Thymus (tissue), 14 donors: ENCODE results near the gene POLD1. TPM values are rescaled to one million over a fixed set of nuclear protein-coding genes. Genes with fewer than 3 reads are reported as not detected.
"Not testable (repeated sequence)": the region's sequence is repeated elsewhere in the genome, so short reads cannot be mapped to it uniquely, and the experiment has no call there.

Experiments used
- DNase-seq, 9 donors: peaks; one replicate each; pipeline ENCODE4 v3.0.0-alpha.2; 2013; ENCODE audit warnings: low spot score in 9 of 9, low read depth in 6 of 9, missing footprints in 1 of 9
- H3K27ac ChIP-seq, 2 donors: one replicate each; pipeline ENCODE4 v1.5.1; 2013; ENCODE audit warnings: control low read depth in 1 of 2, low read depth in 1 of 2, low read length in 1 of 2, mild to moderate bottlenecking in 1 of 2, moderate library complexity in 1 of 2
- H3K27me3 ChIP-seq, 2 donors: one replicate each; pipeline ENCODE4 v1.5.1; 2013; ENCODE audit warnings: low read length in 1 of 2; ENCODE audit not compliant: control insufficient read depth in 2 of 2, insufficient read depth in 1 of 2
- H3K36me3 ChIP-seq, 2 donors: one replicate each; pipeline ENCODE4 v1.5.1; 2013; ENCODE audit warnings: low read length in 1 of 2, mild to moderate bottlenecking in 1 of 2, moderate library complexity in 1 of 2; ENCODE audit not compliant: control insufficient read depth in 2 of 2, insufficient read depth in 2 of 2
- H3K4me1 ChIP-seq, 2 donors: one replicate each; pipeline ENCODE4 v1.5.1; 2013; ENCODE audit warnings: low read length in 2 of 2; ENCODE audit not compliant: control insufficient read depth in 2 of 2, insufficient read depth in 2 of 2
- H3K4me3 ChIP-seq, 2 donors: one replicate each; pipeline ENCODE4 v1.5.1; 2013; ENCODE audit warnings: low read length in 2 of 2, control low read depth in 1 of 2, mild to moderate bottlenecking in 1 of 2
- H3K9me3 ChIP-seq, 2 donors: one replicate each; pipeline ENCODE4 v1.5.1; 2013; ENCODE audit warnings: low read length in 1 of 2, mild to moderate bottlenecking in 1 of 2; ENCODE audit not compliant: control insufficient read depth in 2 of 2, insufficient read depth in 1 of 2
- WGBS: extraction: QIAGEN DNeasy Blood & Tissue Kit; methylation state at CpG from one replicate; pipeline ENCODE4 v1.1.7; 2013; 5-methylcytosine and 5-hydroxymethylcytosine counted together
- long read RNA-seq, 10 donors: transcript quantifications; one replicate each; lab custom pipeline, GENCODE V29; 2026
- polyA plus RNA-seq: library from polyadenylated mRNA; stranded (reverse); fragments of 200-250 nt; gene quantifications from one replicate; pipeline ENCODE4 v1.2.3, GENCODE V29; 2013
- total RNA-seq: library from RNA; stranded (reverse); fragments of 120-200 nt; gene quantifications from one replicate; pipeline ENCODE4 v1.2.4, GENCODE V29; 2013
- donor health status: healthy.

Gene POLD1
- 61.8 TPM for total RNA-seq
- polyA plus RNA-seq = 39.5 TPM
- long read RNA-seq, donor 1, partial matches to known transcripts = 0 of 1 reads
- long read RNA-seq, donor 1, other reads (novel, unspliced or antisense) = 0 of 1 reads
- long read RNA-seq, donor 2, transcript POLD1-201 (27 exons, 3,444 nt) = major isoform, 7 of 24 reads
- long read RNA-seq, donor 2, transcript POLD1-209 (4 exons, 737 nt) = minor isoform, 6 of 24 reads
- long read RNA-seq, donor 2, transcript POLD1-206 (3 exons, 412 nt) = minor isoform, 5 of 24 reads
- long read RNA-seq, donor 2, partial matches to known transcripts = 5 of 24 reads
- long read RNA-seq, donor 2, other reads (novel, unspliced or antisense) = 0 of 24 reads
- long read RNA-seq, donor 3, partial matches to known transcripts = 0 of 9 reads
- long read RNA-seq, donor 3, other reads (novel, unspliced or antisense) = 0 of 9 reads
- long read RNA-seq, donor 4, partial matches to known transcripts = 0 of 2 reads
- long read RNA-seq, donor 4, other reads (novel, unspliced or antisense) = 0 of 2 reads
- long read RNA-seq, donor 5, transcript POLD1-209 (4 exons, 737 nt) = major isoform, 5 of 10 reads
- long read RNA-seq, donor 5, partial matches to known transcripts = 0 of 10 reads
- long read RNA-seq, donor 5, other reads (novel, unspliced or antisense) = 0 of 10 reads
- long read RNA-seq, donor 6, transcript POLD1-201 (27 exons, 3,444 nt) = major isoform, 5 of 10 reads
- long read RNA-seq, donor 6, partial matches to known transcripts = 0 of 10 reads
- long read RNA-seq, donor 6, other reads (novel, unspliced or antisense) = 0 of 10 reads
- long read RNA-seq, donor 7, partial matches to known transcripts = 0 of 7 reads
- long read RNA-seq, donor 7, other reads (novel, unspliced or antisense) = 0 of 7 reads
- long read RNA-seq, donor 8, partial matches to known transcripts = 0 of 2 reads
- long read RNA-seq, donor 8, other reads (novel, unspliced or antisense) = 0 of 2 reads
- long read RNA-seq, donor 9, partial matches to known transcripts = 0 of 2 reads
- long read RNA-seq, donor 9, other reads (novel, unspliced or antisense) = 0 of 2 reads
- long read RNA-seq, donor 10, partial matches to known transcripts = 0 of 2 reads
- long read RNA-seq, donor 10, other reads (novel, unspliced or antisense) = 0 of 2 reads

DNA sequence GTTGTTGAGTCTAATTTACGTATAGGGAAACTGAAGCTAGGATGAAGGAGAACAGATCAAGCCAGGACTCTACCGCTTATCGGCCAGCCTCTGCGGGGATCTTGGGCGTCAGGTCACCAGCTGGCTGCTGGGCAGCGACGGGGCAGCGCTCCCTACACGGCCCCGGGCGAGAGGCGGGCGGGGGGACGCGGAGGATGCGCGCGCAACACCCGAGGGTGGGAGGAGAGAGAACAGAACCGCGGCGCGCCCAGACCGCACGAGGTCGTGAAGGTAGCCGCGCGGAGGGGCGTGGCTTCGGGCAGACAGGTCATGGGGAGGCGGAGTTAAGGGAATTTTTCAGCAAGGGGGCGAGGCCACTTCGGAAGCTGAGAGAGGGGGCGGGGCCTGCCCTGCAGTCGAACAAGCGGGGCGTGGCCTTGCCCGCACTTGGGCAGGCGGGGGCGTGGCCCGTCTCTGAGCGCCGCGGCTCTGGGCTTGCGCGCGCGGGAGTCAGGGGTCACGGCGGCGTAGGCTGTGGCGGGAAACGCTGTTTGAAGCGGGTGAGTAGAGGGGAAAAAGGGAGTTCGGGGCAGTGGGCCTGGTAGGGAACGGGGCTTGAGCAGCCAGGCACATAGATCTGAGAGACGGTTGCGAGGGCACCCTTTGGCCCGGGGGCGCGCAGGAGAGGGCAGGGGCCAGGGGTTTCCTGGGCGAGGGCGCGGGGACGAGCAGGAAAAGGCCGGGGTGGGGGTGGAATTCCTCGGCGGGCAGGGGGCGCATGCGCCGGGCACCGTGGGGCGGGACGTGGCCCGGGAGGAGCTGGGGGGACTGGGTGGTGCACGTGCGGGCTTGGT, at the start of gene POLD1:
TSS of gene POLD1 (plus strand) at position 496 of the 833 bp plus-strand sequence. CDS start 14,505 bp downstream, outside the sequence.
- peaks cover 9 to 16% of the 10 kb centered on the region in 2 donors for H3K4me1 ChIP-seq
- H3K27me3 ChIP-seq = no peaks in the 10 kb centered on the region
- H3K36me3 ChIP-seq = peaks cover 42 to 52% of the 10 kb centered on the region in 2 donors
- DNase-seq = peak; percentile 88 to 99 (median 97)
- WGBS = under 1% methylated on average over 78 of the region's 78 CpGs
- no peaks in the 10 kb centered on the region for H3K9me3 ChIP-seq
- peak within 1 kb of the TSS; percentile 84 to 91 for H3K27ac ChIP-seq
- H3K4me3 ChIP-seq = peak within 1 kb of the TSS; percentile 55 to 68

DNA sequence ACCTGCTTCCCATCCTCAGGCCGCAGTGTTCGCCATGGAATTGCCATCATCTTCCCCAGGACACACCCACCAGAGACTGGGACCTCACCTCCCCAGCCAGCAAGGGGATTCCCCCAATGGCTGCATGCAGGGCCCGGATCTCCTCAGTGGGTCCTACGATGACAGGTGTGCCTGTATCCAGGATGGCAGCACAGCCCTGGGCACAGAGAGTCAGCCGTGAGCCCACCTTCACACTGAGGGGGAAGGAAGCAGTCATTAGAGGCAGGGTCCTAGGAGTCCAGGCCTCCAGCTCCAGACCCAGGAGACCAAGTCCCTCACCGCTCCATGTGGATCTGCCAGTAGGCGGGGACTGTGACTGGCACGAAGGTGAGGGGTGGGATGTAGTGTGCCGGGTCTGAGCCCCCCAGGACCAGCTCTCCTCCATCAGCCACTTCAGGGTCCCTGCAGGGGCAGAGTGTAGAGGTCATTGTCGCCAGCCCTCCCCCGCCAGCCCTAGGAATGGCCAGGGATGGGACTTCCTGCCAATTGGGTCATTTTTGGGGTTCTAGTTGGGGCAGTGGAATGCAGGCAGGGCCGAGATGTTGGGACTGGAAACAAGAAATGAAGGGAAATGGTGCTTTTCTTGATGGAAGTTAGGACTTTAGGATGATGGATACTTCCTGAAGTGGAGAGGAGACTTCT, 49.3 kb upstream of the POLD1 start:
- Histone ChIP-seq H3K4me1 (peaks cover 22 to 33% of the 10 kb centered on the region in 2 donors), H3K27me3 (peaks cover 6 to 45% of the 10 kb centered on the region in 2 donors)
- WGBS = 94% methylated on average over 12 of the region's 12 CpGs

DNA sequence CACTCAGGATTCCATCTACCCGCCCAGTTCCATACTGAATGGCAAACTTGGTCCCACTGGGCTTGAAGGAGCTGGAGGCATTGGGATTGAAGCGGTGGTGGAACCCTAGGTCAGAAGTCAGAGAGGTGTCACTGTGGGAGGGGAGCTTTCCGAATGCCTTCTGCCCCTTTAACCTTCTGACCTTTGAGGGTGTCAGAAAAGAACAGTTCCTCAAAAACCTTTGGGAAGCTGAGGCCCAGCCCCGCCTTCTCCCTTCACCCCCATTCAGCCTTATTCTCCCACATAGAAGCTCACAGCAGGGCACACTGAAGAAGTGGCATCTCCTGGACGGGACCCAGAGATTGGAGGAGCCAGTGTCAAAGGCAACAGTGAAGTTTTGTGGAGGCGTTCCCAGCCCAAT, 47.1 kb upstream of the POLD1 start:
- H3K4me1 ChIP-seq = peaks cover 13 to 21% of the 10 kb centered on the region in 2 donors

More for the DNA sequence above, 49.3 kb upstream of the POLD1 start:
- Histone ChIP-seq H3K4me3 (no peak overlapping the region), H3K36me3 (no peaks in the 10 kb centered on the region), H3K27ac (no peak overlapping the region), H3K9me3 (peaks cover 9 to 18% of the 10 kb centered on the region in 2 donors)
- no peak for DNase-seq

DNA sequence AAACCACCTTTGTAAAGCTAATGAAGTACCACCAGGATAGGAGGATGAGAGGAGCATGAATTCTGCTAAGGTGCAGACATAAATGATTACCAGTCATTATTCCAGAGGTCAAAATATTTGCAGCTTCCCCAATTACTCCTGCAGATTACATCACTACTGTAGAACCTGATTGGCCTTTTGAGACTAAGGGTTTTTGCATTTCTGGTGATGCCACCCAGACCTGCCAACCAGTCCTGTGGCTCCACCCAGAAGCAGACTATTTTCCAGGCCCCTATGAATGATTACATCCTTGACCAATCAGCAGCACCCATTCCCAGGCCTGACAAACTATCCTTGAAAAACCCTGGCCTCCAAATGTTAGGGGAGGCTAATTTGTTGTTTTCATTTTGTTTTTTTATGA, 43.8 kb upstream of the POLD1 start:
- no peak overlapping the region for H3K4me3 ChIP-seq
- no peaks in the 10 kb centered on the region for H3K4me1 ChIP-seq
- no peaks in the 10 kb centered on the region for H3K27me3 ChIP-seq
- peaks cover 0 to 3% of the 10 kb centered on the region in 2 donors for H3K9me3 ChIP-seq
- no peaks in the 10 kb centered on the region for H3K36me3 ChIP-seq
- no peak for DNase-seq
- H3K27ac ChIP-seq = no peak overlapping the region

More for the DNA sequence above, 47.1 kb upstream of the POLD1 start:
- not testable (repeated sequence) for DNase-seq, H3K9me3 ChIP-seq, H3K36me3 ChIP-seq, H3K27ac ChIP-seq, H3K4me3 ChIP-seq
- 94% methylated on average over 6 of the region's 6 CpGs for WGBS
- peaks cover 0 to 28% of the 10 kb centered on the region in 2 donors for H3K27me3 ChIP-seq

DNA sequence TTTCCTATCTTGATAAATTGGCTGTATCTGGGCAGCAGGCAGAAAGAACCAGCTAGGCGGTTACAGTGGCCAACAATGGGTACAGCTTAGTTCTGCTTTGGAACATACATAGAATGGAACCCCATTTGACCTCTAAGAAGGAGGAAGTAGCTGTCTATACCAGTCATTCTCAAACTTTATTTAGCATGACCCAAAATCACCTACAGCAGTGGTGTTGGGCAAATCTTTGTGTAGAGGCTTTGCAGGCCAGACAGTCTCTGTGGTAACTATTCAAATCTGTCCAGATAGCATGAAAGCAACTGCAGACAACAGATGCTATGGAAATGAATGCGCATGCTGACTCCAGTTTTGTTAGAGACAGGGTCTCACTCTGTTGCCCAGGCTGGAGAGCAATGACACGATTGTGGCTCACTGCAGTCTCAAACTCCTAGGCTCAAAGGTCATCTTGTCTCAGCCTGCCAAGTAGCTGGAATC, 43.0 kb upstream of the POLD1 start:
- H3K4me3 ChIP-seq = no peak overlapping the region
- H3K36me3 ChIP-seq = no peaks in the 10 kb centered on the region
- no peak for DNase-seq
- H3K27me3 ChIP-seq = no peaks in the 10 kb centered on the region
- H3K4me1 ChIP-seq = no peaks in the 10 kb centered on the region
- no peak overlapping the region for H3K27ac ChIP-seq
- H3K9me3 ChIP-seq = peaks cover 0 to 3% of the 10 kb centered on the region in 2 donors
- 95% methylated on average over 3 of the region's 3 CpGs for WGBS

DNA sequence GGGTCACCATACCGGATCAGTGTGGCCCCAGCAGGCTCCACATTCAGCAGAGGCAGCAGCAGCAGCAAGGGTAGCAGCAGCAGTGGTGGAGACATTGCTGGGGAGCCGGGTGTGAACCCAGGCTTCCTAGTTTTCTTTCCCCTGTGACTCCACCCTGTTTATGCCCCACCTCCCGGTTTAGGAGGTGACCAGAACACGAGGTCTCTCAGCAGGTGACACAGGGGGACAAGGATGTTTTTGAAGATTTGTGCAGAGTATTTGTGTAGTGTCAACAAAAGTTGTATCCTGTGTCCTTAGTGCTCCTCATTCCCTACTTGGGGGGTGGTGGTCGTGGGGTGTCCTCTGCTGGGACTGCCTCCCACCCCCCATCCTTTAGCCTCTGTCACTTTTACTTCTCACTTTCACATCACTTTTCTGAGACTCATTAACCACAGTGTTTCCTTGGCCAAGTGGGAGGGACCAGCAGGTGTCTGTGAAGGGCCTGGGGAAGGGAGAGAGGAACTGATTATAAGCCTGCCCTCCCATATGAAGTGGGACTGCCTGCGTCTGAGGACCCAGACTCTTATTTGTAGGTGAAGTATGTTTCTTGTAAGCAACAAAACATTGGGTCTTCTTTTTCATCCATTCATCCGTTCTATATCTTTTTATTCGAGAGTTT, 39.4 kb upstream of the POLD1 start:
- Histone ChIP-seq H3K36me3 (no peaks in the 10 kb centered on the region), H3K4me1 (peaks cover 0 to 4% of the 10 kb centered on the region in 2 donors), H3K27ac (peak overlapping the region in 1 of 2 donors; percentile 8), H3K4me3 (no peak overlapping the region), H3K9me3 (peaks cover 0 to 3% of the 10 kb centered on the region in 2 donors), H3K27me3 (no peaks in the 10 kb centered on the region)
- DNase-seq = no peak
- 72% methylated on average over 8 of the region's 8 CpGs for WGBS

DNA sequence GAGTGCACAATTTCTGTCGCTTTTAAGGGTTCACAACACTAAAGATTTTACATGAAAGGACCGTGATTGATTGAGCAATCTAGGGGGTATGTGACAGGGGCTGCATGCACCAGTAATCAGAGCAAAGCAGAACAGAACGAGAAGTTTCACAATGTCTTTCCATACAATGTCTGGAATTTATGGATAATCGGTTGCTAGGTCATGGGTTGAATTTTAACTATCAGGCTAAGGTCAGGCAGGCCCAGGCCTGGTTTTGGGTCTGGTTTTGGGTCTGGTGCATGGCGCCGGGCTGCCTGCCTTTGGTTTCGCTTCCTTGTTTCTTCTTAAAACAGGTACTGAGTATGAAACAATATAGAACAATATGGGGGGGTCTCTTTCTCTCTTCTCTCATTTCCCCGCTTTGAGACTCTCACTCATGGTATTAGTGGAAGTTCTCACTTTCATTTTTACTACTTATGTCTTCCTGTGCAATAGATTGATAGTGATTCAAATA, 37.0 kb upstream of the POLD1 start:
- H3K4me3 ChIP-seq, H3K9me3 ChIP-seq, DNase-seq, H3K4me1 ChIP-seq, H3K36me3 ChIP-seq, H3K27me3 ChIP-seq: not testable (repeated sequence)
- H3K27ac ChIP-seq = peak overlapping the region; percentile 40 to 43
- 76% methylated on average over 8 of the region's 8 CpGs for WGBS
